ENCODE results near the gene CTSV. TPM values are rescaled to one million over a fixed set of nuclear protein-coding genes. Genes with fewer than 3 reads are reported as not detected.
"Not testable (repeated sequence)": the region's sequence is repeated elsewhere in the genome, so short reads cannot be mapped to it uniquely, and the experiment has no call there.

CTSV gene
- total RNA-seq (under 1 TPM in 3 of 4 donors, not detected in 1; 0.14 to 0.23 (median 0.15) TPM), polyA plus RNA-seq (0.20 TPM)
- long read RNA-seq, donor 1: 0 reads
- long read RNA-seq, donor 2: 0 reads
- long read RNA-seq, donor 3: 0 reads
- long read RNA-seq, donor 4: 0 reads

GRCh38 chr9:97038611-97039513, at the start of gene CTSV:
Gene CTSV, minus strand, starts transcription at chr9:97039142. Its CDS starts 1,099 bp downstream, at chr9:97038043.
- Histone ChIP-seq H3K27ac (ENCODE audit: low read length) (no peak within 1 kb of the TSS), H3K9me3 (ENCODE audit: control insufficient read depth, low read length) (no peaks in the 10 kb centered on the region), H3K4me3 (ENCODE audit: low read length) (peak within 1 kb of the TSS; percentile 68), H3K4me1 (ENCODE audit: control insufficient read depth, insufficient read depth, low read length) (no peaks in the 10 kb centered on the region), H3K27me3 (ENCODE audit: control insufficient read depth, insufficient read depth) (no peaks in the 10 kb centered on the region)
- intact Hi-C loops (cut with DNase I): no loop called here
- 2% methylated on average over 80 of the region's 80 CpGs for WGBS
- DNase-seq (peak; percentile 83 to 94 (median 92)), ATAC-seq (peak; percentile 100)

- 46% methylated on average over 3 of the region's 3 CpGs for WGBS
- H3K4me1 ChIP-seq (ENCODE audit: control insufficient read depth, insufficient read depth, low read length); H3K4me3 ChIP-seq (ENCODE audit: low read length); DNase-seq; H3K9me3 ChIP-seq (ENCODE audit: control insufficient read depth, low read length); ATAC-seq; H3K27ac ChIP-seq (ENCODE audit: low read length); H3K27me3 ChIP-seq (ENCODE audit: control insufficient read depth, insufficient read depth); intact Hi-C loops (cut with DNase I): not testable (repeated sequence)
Measured at GRCh38 chr9:97087668-97088215, 48.8 kb upstream of the CTSV start.

- intact Hi-C loops (cut with DNase I); ATAC-seq; H3K27me3 ChIP-seq (ENCODE audit: control insufficient read depth, insufficient read depth); H3K4me3 ChIP-seq (ENCODE audit: low read length); H3K27ac ChIP-seq (ENCODE audit: low read length); DNase-seq; H3K9me3 ChIP-seq (ENCODE audit: control insufficient read depth, low read length); H3K4me1 ChIP-seq (ENCODE audit: control insufficient read depth, insufficient read depth, low read length): not testable (repeated sequence)
- 68% methylated on average over 6 of the region's 6 CpGs for WGBS
Measured at GRCh38 chr9:97084562-97084991, 45.6 kb upstream of the CTSV start.

GRCh38 chr9:97078362-97078761, 39.4 kb upstream of the CTSV start:
- Histone ChIP-seq H3K27me3 (ENCODE audit: control insufficient read depth, insufficient read depth) (no peaks in the 10 kb centered on the region), H3K27ac (ENCODE audit: low read length) (no peak overlapping the region), H3K9me3 (ENCODE audit: control insufficient read depth, low read length) (no peaks in the 10 kb centered on the region), H3K4me1 (ENCODE audit: control insufficient read depth, insufficient read depth, low read length) (no peaks in the 10 kb centered on the region), H3K4me3 (ENCODE audit: low read length) (no peak overlapping the region)
- intact Hi-C loops (cut with DNase I): no loop called here
- 66% methylated on average over 25 of the region's 25 CpGs for WGBS
- DNase-seq: no peak
- no peak for ATAC-seq

GRCh38 chr9:97077452-97078295, 38.7 kb upstream of the CTSV start:
- intact Hi-C loops (cut with DNase I): no loop called here
- no peak overlapping the region for H3K4me3 ChIP-seq (ENCODE audit: low read length)
- DNase-seq: peak in 1 of 3 donors; percentile 56
- ATAC-seq: peak in 1 of 2 donors; percentile 12
- H3K27ac ChIP-seq (ENCODE audit: low read length): no peak overlapping the region
- H3K4me1 ChIP-seq (ENCODE audit: control insufficient read depth, insufficient read depth, low read length): no peaks in the 10 kb centered on the region
- 72% methylated on average over 37 of the region's 37 CpGs for WGBS
- H3K9me3 ChIP-seq (ENCODE audit: control insufficient read depth, low read length): no peaks in the 10 kb centered on the region
- no peaks in the 10 kb centered on the region for H3K27me3 ChIP-seq (ENCODE audit: control insufficient read depth, insufficient read depth)

GRCh38 chr9:97076731-97077451, 37.9 kb upstream of the CTSV start:
- H3K27me3 ChIP-seq (ENCODE audit: control insufficient read depth, insufficient read depth); DNase-seq; H3K4me1 ChIP-seq (ENCODE audit: control insufficient read depth, insufficient read depth, low read length); H3K9me3 ChIP-seq (ENCODE audit: control insufficient read depth, low read length); intact Hi-C loops (cut with DNase I); H3K27ac ChIP-seq (ENCODE audit: low read length); H3K4me3 ChIP-seq (ENCODE audit: low read length): not testable (repeated sequence)
- peak; percentile 22 to 48 for ATAC-seq
- 33% methylated on average over 56 of the region's 56 CpGs for WGBS

GRCh38 chr9:97076238-97076637, 37.3 kb upstream of the CTSV start:
- H3K4me3 ChIP-seq (ENCODE audit: low read length): no peak overlapping the region
- H3K27me3 ChIP-seq (ENCODE audit: control insufficient read depth, insufficient read depth): no peaks in the 10 kb centered on the region
- DNase-seq (no peak), ATAC-seq (no peak)
- intact Hi-C loops (cut with DNase I): no loop called here
- no peaks in the 10 kb centered on the region for H3K4me1 ChIP-seq (ENCODE audit: control insufficient read depth, insufficient read depth, low read length)
- WGBS: 52% methylated on average over 11 of the region's 11 CpGs
- H3K27ac ChIP-seq (ENCODE audit: low read length): no peak overlapping the region
- no peaks in the 10 kb centered on the region for H3K9me3 ChIP-seq (ENCODE audit: control insufficient read depth, low read length)

- 47% methylated on average over 6 of the region's 6 CpGs for WGBS
- DNase-seq (no peak), ATAC-seq (no peak)
- Histone ChIP-seq H3K27me3 (ENCODE audit: control insufficient read depth, insufficient read depth) (no peaks in the 10 kb centered on the region), H3K4me1 (ENCODE audit: control insufficient read depth, insufficient read depth, low read length) (no peaks in the 10 kb centered on the region), H3K9me3 (ENCODE audit: control insufficient read depth, low read length) (no peaks in the 10 kb centered on the region), H3K27ac (ENCODE audit: low read length) (no peak overlapping the region), H3K4me3 (ENCODE audit: low read length) (no peak overlapping the region)
- intact Hi-C loops (cut with DNase I): no loop called here
Measured at GRCh38 chr9:97075289-97075985, 36.5 kb upstream of the CTSV start.

- no peak overlapping the region for H3K27ac ChIP-seq (ENCODE audit: low read length)
- no peaks in the 10 kb centered on the region for H3K4me1 ChIP-seq (ENCODE audit: control insufficient read depth, insufficient read depth, low read length)
- intact Hi-C loops (cut with DNase I): no loop called here
- WGBS: 35% methylated on average over 1 of the region's 1 CpG
- no peaks in the 10 kb centered on the region for H3K9me3 ChIP-seq (ENCODE audit: control insufficient read depth, low read length)
- no peak for DNase-seq
- H3K27me3 ChIP-seq (ENCODE audit: control insufficient read depth, insufficient read depth): no peaks in the 10 kb centered on the region
- no peak overlapping the region for H3K4me3 ChIP-seq (ENCODE audit: low read length)
- ATAC-seq: no peak
Measured at GRCh38 chr9:97073506-97073905, 34.6 kb upstream of the CTSV start.

- Histone ChIP-seq H3K27ac (ENCODE audit: low read length) (no peak overlapping the region), H3K27me3 (ENCODE audit: control insufficient read depth, insufficient read depth) (no peaks in the 10 kb centered on the region), H3K4me1 (ENCODE audit: control insufficient read depth, insufficient read depth, low read length) (no peaks in the 10 kb centered on the region), H3K9me3 (ENCODE audit: control insufficient read depth, low read length) (no peaks in the 10 kb centered on the region), H3K4me3 (ENCODE audit: low read length) (no peak overlapping the region)
- intact Hi-C loops (cut with DNase I): no loop called here
- no peak for DNase-seq
- 51% methylated on average over 7 of the region's 7 CpGs for WGBS
- no peak for ATAC-seq
Measured at GRCh38 chr9:97072285-97072776, 33.4 kb upstream of the CTSV start.
